ENCODE measurements around the gene LRRC10B.

- TF ChIP-seq, protein P1, sequence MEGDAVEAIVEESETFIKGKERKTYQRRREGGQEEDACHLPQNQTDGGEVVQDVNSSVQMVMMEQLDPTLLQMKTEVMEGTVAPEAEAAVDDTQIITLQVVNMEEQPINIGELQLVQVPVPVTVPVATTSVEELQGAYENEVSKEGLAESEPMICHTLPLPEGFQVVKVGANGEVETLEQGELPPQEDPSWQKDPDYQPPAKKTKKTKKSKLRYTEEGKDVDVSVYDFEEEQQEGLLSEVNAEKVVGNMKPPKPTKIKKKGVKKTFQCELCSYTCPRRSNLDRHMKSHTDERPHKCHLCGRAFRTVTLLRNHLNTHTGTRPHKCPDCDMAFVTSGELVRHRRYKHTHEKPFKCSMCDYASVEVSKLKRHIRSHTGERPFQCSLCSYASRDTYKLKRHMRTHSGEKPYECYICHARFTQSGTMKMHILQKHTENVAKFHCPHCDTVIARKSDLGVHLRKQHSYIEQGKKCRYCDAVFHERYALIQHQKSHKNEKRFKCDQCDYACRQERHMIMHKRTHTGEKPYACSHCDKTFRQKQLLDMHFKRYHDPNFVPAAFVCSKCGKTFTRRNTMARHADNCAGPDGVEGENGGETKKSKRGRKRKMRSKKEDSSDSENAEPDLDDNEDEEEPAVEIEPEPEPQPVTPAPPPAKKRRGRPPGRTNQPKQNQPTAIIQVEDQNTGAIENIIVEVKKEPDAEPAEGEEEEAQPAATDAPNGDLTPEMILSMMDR (IDR thresholded peaks at IDR 0.05): no peak
- no peak for TF ChIP-seq POLR2A (IDR thresholded peaks at IDR 0.05)
- no peak for TF ChIP-seq EP300 (IDR thresholded peaks at IDR 0.05)
- TF ChIP-seq POLR2AphosphoS5 (IDR thresholded peaks at IDR 0.05): no peak
These were observed 7.6 kb downstream of the LRRC10B start for GRCh38 chr11:61516191-61516590.

All from sigmoid colon (tissue), 4 donors.